GM10266 (cell line): ENCODE measurements around the gene DAO.
"Not testable (repeated sequence)": the region's sequence is repeated elsewhere in the genome, so short reads cannot be mapped to it uniquely, and the experiment has no call there.

Source experiments
- DNase-seq: peaks from one replicate; pipeline ENCODE4 v3.0.0; 2012; ENCODE audit errors: extremely low spot score
- CTCF ChIP-seq: IDR thresholded peaks from 2 replicates; pipeline ENCODE4 v1.5.1; 2012; ENCODE audit warnings: mild to moderate bottlenecking, low read depth; ENCODE audit not compliant: control insufficient read depth, insufficient read depth; ENCODE audit errors: missing control alignments

The DAO gene

GRCh38 chr12:108856170-108856427 lies 23.8 kb upstream of the DAO start:
- no peak for DNase-seq
- no peak for TF ChIP-seq CTCF

- DNase-seq = peak; percentile 48
- TF ChIP-seq CTCF = no peak
Observed at GRCh38 chr12:108856428-108857157, 23.3 kb upstream of the DAO start.

GRCh38 chr12:108857158-108857407 lies 22.8 kb upstream of the DAO start:
- DNase-seq = no peak
- no peak for TF ChIP-seq CTCF

GRCh38 chr12:108858311-108859074 lies 21.4 kb upstream of the DAO start:
- no peak for TF ChIP-seq CTCF
- no peak for DNase-seq

GRCh38 chr12:108859141-108859922 lies 20.6 kb upstream of the DAO start:
- DNase-seq = not testable (repeated sequence)

- no peak for DNase-seq
- TF ChIP-seq CTCF = no peak
Observed at GRCh38 chr12:108859923-108860291, 20.0 kb upstream of the DAO start.

GRCh38 chr12:108860443-108860842 lies 19.4 kb upstream of the DAO start:
- no peak for DNase-seq
- no peak for TF ChIP-seq CTCF
